AG04449 (cell line): ENCODE data around the gene PRMT3.

Experiments
- CTCF ChIA-PET: fragments of 350-600 bp; formaldehyde crosslinking; extraction: SDS; loops from one replicate; lab custom pipeline; 2021; ENCODE audit warnings: antibody characterized with exemption; lab: Yijun Ruan, JAX
- POLR2A ChIA-PET: fragments of 400-600, 350-600 bp; formaldehyde crosslinking; extraction: SDS; loops from one replicate; lab custom pipeline; 2020; ENCODE audit warnings: antibody characterized with exemption, inconsistent platforms; lab: Yijun Ruan, JAX
- DNase-seq: peaks from one replicate; pipeline ENCODE4 v3.0.0-alpha.2; 2010; ENCODE audit warnings: low read depth, low spot score
- H3K4me3 ChIP-seq: 2 replicates; pipeline ENCODE4 v1.5.1; 2011; ENCODE audit warnings: low read depth, mild to moderate bottlenecking, control low read depth, low read length
- CTCF ChIP-seq: IDR thresholded peaks from one replicate; pipeline ENCODE4 v1.5.1; 2011; ENCODE audit warnings: mild to moderate bottlenecking, moderate library complexity, low read length, control low read depth, inconsistent platforms; ENCODE audit not compliant: insufficient read depth; ENCODE audit errors: missing control alignments

The PRMT3 gene

DNA sequence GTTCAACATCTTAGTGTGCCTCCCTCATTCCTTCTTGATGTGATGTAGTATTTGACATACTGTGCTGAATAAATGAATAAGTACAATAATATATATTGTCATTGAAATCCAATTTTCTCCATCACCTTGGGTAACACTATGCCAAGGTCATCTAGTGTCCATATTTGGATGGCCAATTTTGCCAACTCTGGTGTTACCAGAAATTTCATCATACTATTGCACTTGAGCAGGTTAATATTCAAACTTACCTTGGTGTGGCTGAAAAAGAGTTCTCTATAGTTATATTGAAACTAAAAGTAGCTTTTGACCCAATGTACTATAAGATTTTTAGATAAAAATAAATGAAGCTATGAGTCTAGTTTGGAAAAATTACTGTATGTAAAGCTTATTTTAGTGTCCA lies 113.7 kb downstream of the PRMT3 start:
- ChIA-PET POLR2A (no interaction called here), CTCF (interaction anchor here (1.2 kb wide), 1 partner anchor 11 kb away, joined by 3 read pairs; no protein-coding TSS in a partner anchor)
- no peak for TF ChIP-seq CTCF
- DNase-seq = no peak
- H3K4me3 ChIP-seq = no peak overlapping the region

- ChIA-PET CTCF (no interaction called here), POLR2A (no interaction called here)
- TF ChIP-seq CTCF = no peak
- DNase-seq = no peak
- H3K4me3 ChIP-seq = no peak overlapping the region
Observed at GRCh38 chr11:20501971-20502370, 114.5 kb downstream of the PRMT3 start.

DNA sequence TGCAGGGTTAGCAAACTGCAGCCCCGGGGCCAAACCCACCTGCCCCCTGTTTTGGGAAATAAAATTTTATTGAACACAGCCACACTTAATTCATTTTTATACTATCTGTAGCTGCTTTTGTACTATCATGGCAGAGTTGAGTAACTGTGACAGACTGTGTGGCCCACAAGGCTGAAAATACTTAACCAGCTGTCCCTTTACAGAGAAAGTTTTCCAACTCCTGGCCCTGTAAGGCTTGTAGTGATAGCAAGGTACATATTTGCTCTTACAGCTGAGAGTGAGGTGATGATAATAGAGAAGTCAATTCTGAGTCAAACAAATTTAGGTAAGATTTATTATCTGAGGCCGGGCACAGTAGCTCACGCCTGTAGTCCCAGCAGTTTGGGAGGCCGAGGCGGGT lies 124.5 kb downstream of the PRMT3 start:
- CTCF ChIA-PET = interaction anchor here (1.3 kb wide), 2 partner anchors 9 to 11 kb away, joined by 3 to 4 read pairs; no protein-coding TSS in a partner anchor

GRCh38 chr11:20512869-20513268 lies 125.4 kb downstream of the PRMT3 start:
- ChIA-PET POLR2A (no interaction called here), CTCF (interaction anchor here (0.9 to 1.4 kb wide), 4 partner anchors 8 to 158 kb away, joined by 3 to 4 read pairs (median 3); no protein-coding TSS in a partner anchor)
- TF ChIP-seq CTCF = no peak
- H3K4me3 ChIP-seq = no peak overlapping the region
- DNase-seq = no peak

More for the DNA sequence above, 124.5 kb downstream of the PRMT3 start:
- DNase-seq = no peak
- POLR2A ChIA-PET = no interaction called here
- H3K4me3 ChIP-seq = no peak overlapping the region
- no peak for TF ChIP-seq CTCF

- no peak overlapping the region for H3K4me3 ChIP-seq
- POLR2A ChIA-PET = no interaction called here
- CTCF ChIA-PET = no interaction called here
- no peak for TF ChIP-seq CTCF
- DNase-seq = no peak
Observed at GRCh38 chr11:20518323-20518834, 130.9 kb downstream of the PRMT3 start.

- no peak for DNase-seq
- CTCF ChIA-PET = no interaction called here
- no peak for TF ChIP-seq CTCF
- POLR2A ChIA-PET = no interaction called here
- no peak overlapping the region for H3K4me3 ChIP-seq
Observed at GRCh38 chr11:20522536-20522935, 135.0 kb downstream of the PRMT3 start.
